ENCODE data around the gene CCL25.

DNA sequence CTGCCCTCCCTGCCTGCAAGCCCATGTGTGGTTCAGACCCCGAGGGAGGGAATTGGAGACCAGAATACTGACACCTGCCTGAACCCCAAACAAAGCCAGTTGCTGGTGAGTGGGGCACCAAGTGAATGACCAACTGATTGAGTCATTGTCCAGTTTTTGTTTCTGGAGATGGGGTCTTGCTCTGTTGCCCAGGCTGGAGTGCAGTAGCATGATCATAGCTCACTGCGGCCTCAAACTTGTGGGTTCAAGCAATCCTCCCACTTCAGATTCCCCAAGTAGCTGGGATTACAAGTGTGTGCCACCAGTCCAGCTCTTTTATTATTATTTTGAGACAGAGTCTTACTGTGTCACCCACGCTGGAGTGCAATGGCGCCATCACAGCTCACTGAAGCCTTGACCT is 4.0 kb downstream of the CCL25 start:
- TF ChIP-seq, protein P1, sequence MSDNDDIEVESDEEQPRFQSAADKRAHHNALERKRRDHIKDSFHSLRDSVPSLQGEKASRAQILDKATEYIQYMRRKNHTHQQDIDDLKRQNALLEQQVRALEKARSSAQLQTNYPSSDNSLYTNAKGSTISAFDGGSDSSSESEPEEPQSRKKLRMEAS (IDR thresholded peaks at IDR 0.05; ENCODE audit: low read depth, low read length), result no peak
- TF ChIP-seq, protein P2, sequence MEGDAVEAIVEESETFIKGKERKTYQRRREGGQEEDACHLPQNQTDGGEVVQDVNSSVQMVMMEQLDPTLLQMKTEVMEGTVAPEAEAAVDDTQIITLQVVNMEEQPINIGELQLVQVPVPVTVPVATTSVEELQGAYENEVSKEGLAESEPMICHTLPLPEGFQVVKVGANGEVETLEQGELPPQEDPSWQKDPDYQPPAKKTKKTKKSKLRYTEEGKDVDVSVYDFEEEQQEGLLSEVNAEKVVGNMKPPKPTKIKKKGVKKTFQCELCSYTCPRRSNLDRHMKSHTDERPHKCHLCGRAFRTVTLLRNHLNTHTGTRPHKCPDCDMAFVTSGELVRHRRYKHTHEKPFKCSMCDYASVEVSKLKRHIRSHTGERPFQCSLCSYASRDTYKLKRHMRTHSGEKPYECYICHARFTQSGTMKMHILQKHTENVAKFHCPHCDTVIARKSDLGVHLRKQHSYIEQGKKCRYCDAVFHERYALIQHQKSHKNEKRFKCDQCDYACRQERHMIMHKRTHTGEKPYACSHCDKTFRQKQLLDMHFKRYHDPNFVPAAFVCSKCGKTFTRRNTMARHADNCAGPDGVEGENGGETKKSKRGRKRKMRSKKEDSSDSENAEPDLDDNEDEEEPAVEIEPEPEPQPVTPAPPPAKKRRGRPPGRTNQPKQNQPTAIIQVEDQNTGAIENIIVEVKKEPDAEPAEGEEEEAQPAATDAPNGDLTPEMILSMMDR (IDR thresholded peaks at IDR 0.05; ENCODE audit: low read depth, low read length), result no peak
